NT2/D1 (cell line): ENCODE measurements around the gene PAX4.

Source experiments
- YY1 ChIP-seq: IDR thresholded peaks from 2 replicates; pipeline ENCODE4 v1.6.1; 2011; ENCODE audit not compliant: insufficient read length, insufficient read depth
- ZNF274 ChIP-seq: IDR thresholded peaks from 2 replicates; pipeline ENCODE4 v1.6.1; 2011; ENCODE audit warnings: mild to moderate bottlenecking, low read depth, low read length

- TF ChIP-seq ZNF274 (no peak), YY1 (no peak)
Measured at GRCh38 chr7:127654404-127655394, 36.8 kb upstream of the PAX4 start.
